ENCODE measurements around the gene OR52E2. TPM values are rescaled to one million over a fixed set of nuclear protein-coding genes. Genes with fewer than 3 reads are reported as not detected.

OR52E2 gene
- polyA plus RNA-seq (2011; rRNA removed) (not detected in 2 replicates), polyA plus RNA-seq (2017; fragmentation: RNase III; extraction: RNeasy Plus Mini Kit Qiagen cat#74134 plus additional on column Dnase treatment) (not detected in 3 replicates), polyA minus RNA-seq (2011; rRNA and poly(A)+ RNA removed) (not detected in 2 replicates)
- polyA plus RNA-seq (2012; cell fraction: cytosol; rRNA removed), result not detected in 2 replicates
- polyA plus RNA-seq (2012; cell fraction: nucleus; rRNA removed), result not detected in 2 replicates

GRCh38 chr11:5059391-5059790, at the start of gene OR52E2:
Gene OR52E2 (minus strand): TSS chr11:5059627. CDS start chr11:5059627, 0 bp downstream.
- ChIA-PET POLR2A (no interaction called here), CTCF (no interaction called here)
- FAIRE-seq, result no peak
- H3K9me3 ChIP-seq, result no peaks in the 10 kb centered on the region
- DNase-seq (ENCODE audit: low read depth in 1 of 2, low spot score in 1 of 2), result no peak
- no peaks in the 10 kb centered on the region for H3K4me1 ChIP-seq
- no peak for ATAC-seq
- H3K27ac ChIP-seq, result no peak within 1 kb of the TSS
- H3K4me3 ChIP-seq, result no peak within 1 kb of the TSS
- 22% methylated on average over 3 of the region's 3 CpGs for WGBS (ENCODE audit: missing lambda C conversion rate)
- TF ChIP-seq MYC (IDR thresholded peaks at IDR 0.05; ENCODE audit: borderline replicate concordance, low read length) (no peak), JUN (IDR thresholded peaks at IDR 0.05) (no peak), POLR2A (IDR thresholded peaks at IDR 0.05; ENCODE audit: low read length) (no peak), MAX (IDR thresholded peaks at IDR 0.05) (no peak)
- H3K4me2 ChIP-seq, result no peak within 1 kb of the TSS

GRCh38 chr11:5107285-5107684, 47.9 kb upstream of the OR52E2 start:
- Histone ChIP-seq H3K4me1 (no peaks in the 10 kb centered on the region), H3K4me3 (no peak overlapping the region), H3K4me2 (no peak overlapping the region), H3K9me3 (no peaks in the 10 kb centered on the region), H3K27ac (no peak overlapping the region)
- 0% methylated on average over 3 of the region's 3 CpGs for WGBS (ENCODE audit: missing lambda C conversion rate)
- DNase-seq (ENCODE audit: low read depth in 1 of 2, low spot score in 1 of 2), result no peak
- CTCF ChIA-PET, result interaction anchor here (0.5 kb wide), 1 partner anchor 592 kb away, joined by 3 read pairs; no protein-coding TSS in a partner anchor
- no peak for TF ChIP-seq FOSL2 (IDR thresholded peaks at IDR 0.05)
- TF ChIP-seq FOSL2 (CRISPR knock-in tag; IDR thresholded peaks at IDR 0.05), result peak; percentile 50
- TF ChIP-seq RAD21 (conservative IDR thresholded peaks at IDR 0.05 in 1 of 2, IDR thresholded peaks at IDR 0.05 in 1 of 2), result no peak
- ATAC-seq, result no peak
- FAIRE-seq, result no peak
- POLR2A ChIA-PET, result no interaction called here

- TF ChIP-seq BHLHE40 (IDR thresholded peaks at IDR 0.05; ENCODE audit: low read depth, low read length), result no peak
- TF ChIP-seq EHMT2 (IDR thresholded peaks at IDR 0.05; ENCODE audit: low read depth), result no peak
- TF ChIP-seq FOXS1 (CRISPR knock-in tag; IDR thresholded peaks at IDR 0.05), result no peak
- no peak for TF ChIP-seq MYC (IDR thresholded peaks at IDR 0.05; ENCODE audit: borderline replicate concordance, low read length)
- no peak for TF ChIP-seq MAX (IDR thresholded peaks at IDR 0.05)
- no peak for TF ChIP-seq HEYL (CRISPR knock-in tag; IDR thresholded peaks at IDR 0.05)
- no peak for TF ChIP-seq EHF (CRISPR knock-in tag; IDR thresholded peaks at IDR 0.05)
- no peak for TF ChIP-seq POLR2A (IDR thresholded peaks at IDR 0.05; ENCODE audit: low read length)
- no peak for TF ChIP-seq SMC3 (IDR thresholded peaks at IDR 0.05)
- TF ChIP-seq REST (IDR thresholded peaks at IDR 0.05), result no peak
- TF ChIP-seq FOSL2 (IDR thresholded peaks at IDR 0.05), result no peak
- no peak for TF ChIP-seq FOSL2 (CRISPR knock-in tag; IDR thresholded peaks at IDR 0.05)
- TF ChIP-seq CHD2 (IDR thresholded peaks at IDR 0.05; ENCODE audit: low read length, partially characterized antibody), result no peak
- TF ChIP-seq HOXB13 (CRISPR knock-in tag; IDR thresholded peaks at IDR 0.05; ENCODE audit: low read depth), result no peak
- TF ChIP-seq HES2 (IDR thresholded peaks at IDR 0.05), result no peak
- Histone ChIP-seq H3K9me3 (no peaks in the 10 kb centered on the region), H3K4me3 (no peak overlapping the region), H3K4me2 (no peak overlapping the region), H3K27ac (no peak overlapping the region), H3K4me1 (no peaks in the 10 kb centered on the region)
- DNase-seq (ENCODE audit: low read depth in 1 of 2, low spot score in 1 of 2), result no peak
- ChIA-PET CTCF (no interaction called here), POLR2A (no interaction called here)
- FAIRE-seq, result no peak
- no peak for ATAC-seq
Measured at GRCh38 chr11:5103066-5103465, 43.6 kb upstream of the OR52E2 start.
